Neural cell (in vitro differentiated cells): ENCODE data around the gene DOCK9. TPM values are rescaled to one million over a fixed set of nuclear protein-coding genes. Genes with fewer than 3 reads are reported as not detected.

ENCODE experiments used
- H2AFZ ChIP-seq: fragments of 200-600, 300-800 bp; sonication (generic), shearing (Covaris generic); 2 replicates; pipeline ENCODE4 v1.6.0; 2014; ENCODE audit warnings: low read depth, mild to moderate bottlenecking, antibody characterized with exemption, low read length, moderate library complexity
- H3F3A ChIP-seq: fragments of 200-600 bp; shearing (Covaris generic); 2 replicates; pipeline ENCODE4 v1.6.1; 2016; ENCODE audit warnings: mild to moderate bottlenecking, moderate library complexity, mixed read lengths, antibody characterized with exemption, low read length; ENCODE audit not compliant: insufficient read depth, poor library complexity, severe bottlenecking
- H3K27ac ChIP-seq: fragments of 200-600, 300-800 bp; sonication (generic), shearing (Covaris generic); 2 replicates; pipeline ENCODE4 v1.5.1; 2014; ENCODE audit warnings: mild to moderate bottlenecking, low read length, moderate library complexity
- H3K27me3 ChIP-seq: fragments of 300-800, 200-600 bp; sonication (generic), shearing (Covaris generic); 2 replicates; pipeline ENCODE4 v1.6.0; 2014; ENCODE audit warnings: mild to moderate bottlenecking, low read depth, low read length, moderate library complexity; ENCODE audit not compliant: insufficient read depth
- H3K36me3 ChIP-seq: fragments of 300-800, 200-600 bp; sonication (generic), shearing (Covaris generic); 2 replicates; pipeline ENCODE4 v1.5.1; 2014; ENCODE audit warnings: mild to moderate bottlenecking, antibody characterized with exemption, low read length, moderate library complexity; ENCODE audit not compliant: insufficient read depth
- H3K4me2 ChIP-seq: fragments of 300-800, 200-600 bp; sonication (generic), shearing (Covaris generic); 2 replicates; pipeline ENCODE4 v1.6.0; 2014; ENCODE audit warnings: mild to moderate bottlenecking, low read length
- H3K4me3 ChIP-seq: fragments of 300-800, 200-600 bp; sonication (generic), shearing (Covaris generic); 2 replicates; pipeline ENCODE4 v1.5.1; 2014; ENCODE audit warnings: mild to moderate bottlenecking, low read length, moderate library complexity
- H3K79me2 ChIP-seq: fragments of 200-600 bp; shearing (Covaris generic); replicated peaks from 2 replicates; pipeline ENCODE4 v1.6.0; 2014; ENCODE audit warnings: mild to moderate bottlenecking, low read length, moderate library complexity; ENCODE audit not compliant: insufficient read depth
- H3K9ac ChIP-seq: fragments of 300-800, 200-600 bp; sonication (generic), shearing (Covaris generic); 2 replicates; pipeline ENCODE4 v1.6.1; 2016; ENCODE audit warnings: mild to moderate bottlenecking, low read length, mixed read lengths
- H3K9me2 ChIP-seq: fragments of 200-600 bp; shearing (Covaris generic); 2 replicates; pipeline ENCODE4 v1.6.1; 2016; ENCODE audit warnings: mild to moderate bottlenecking, low read length, mixed read lengths; ENCODE audit not compliant: insufficient read depth
- H3K9me3 ChIP-seq: fragments of 200-600, 300-800 bp; sonication (generic), shearing (Covaris generic); 2 replicates; pipeline ENCODE4 v1.6.1; 2016; ENCODE audit warnings: mild to moderate bottlenecking, mixed run types, low read length, moderate library complexity, mixed read lengths
- H4K20me1 ChIP-seq: fragments of 200-600 bp; shearing (Covaris generic); 2 replicates; pipeline ENCODE4 v1.6.1; 2016; ENCODE audit warnings: mild to moderate bottlenecking, mixed run types; ENCODE audit not compliant: insufficient read depth
- EP300 ChIP-seq: fragments of 450-650 bp; conservative IDR thresholded peaks from 2 replicates; pipeline ENCODE4 v1.6.1; 2014; ENCODE audit warnings: antibody characterized with exemption, mild to moderate bottlenecking, moderate library complexity; ENCODE audit not compliant: poor library complexity, severe bottlenecking
- EZH2 ChIP-seq: fragments of 200-600, 300-800 bp; shearing (Covaris generic), sonication (generic); IDR thresholded peaks from 2 replicates; pipeline ENCODE4 v1.6.1; 2014; ENCODE audit warnings: antibody characterized with exemption, low read length, borderline replicate concordance, mild to moderate bottlenecking; ENCODE audit not compliant: insufficient read depth, poor library complexity, severe bottlenecking
- MXI1 ChIP-seq: fragments of 450-650 bp; conservative IDR thresholded peaks from 2 replicates; pipeline ENCODE4 v1.6.1; 2014; ENCODE audit warnings: antibody characterized with exemption, mild to moderate bottlenecking; ENCODE audit not compliant: poor library complexity, severe bottlenecking
- POLR2AphosphoS5 ChIP-seq: IDR thresholded peaks from 2 replicates; pipeline ENCODE4 v1.6.1; 2012
- RAD21 ChIP-seq: fragments of 450-650 bp; conservative IDR thresholded peaks from 2 replicates; pipeline ENCODE4 v1.6.1; 2014; ENCODE audit warnings: antibody characterized with exemption, mild to moderate bottlenecking, moderate library complexity
- SMC3 ChIP-seq: fragments of 450-650 bp; conservative IDR thresholded peaks from 2 replicates; pipeline ENCODE4 v1.6.1; 2014; ENCODE audit warnings: antibody characterized with exemption, mild to moderate bottlenecking, moderate library complexity; ENCODE audit not compliant: poor library complexity
- TAF1 ChIP-seq: IDR thresholded peaks from 2 replicates; pipeline ENCODE4 v1.6.1; 2012; ENCODE audit warnings: low read depth
- polyA plus RNA-seq: library from polyadenylated mRNA; depleted of rRNA; stranded (reverse); fragments of >200 nt; gene quantifications from 2 replicates; pipeline ENCODE4 v1.2.3, GENCODE V29; 2014
- TF ChIP-seq, protein P1 (sequence below): fragments of 450-650 bp; IDR thresholded peaks from 2 replicates; pipeline ENCODE4 v1.5.1; 2014; ENCODE audit warnings: antibody characterized with exemption, mild to moderate bottlenecking, moderate library complexity; ENCODE audit not compliant: poor library complexity, severe bottlenecking
- TF ChIP-seq, protein P2 (sequence below): IDR thresholded peaks from 2 replicates; pipeline ENCODE4 v1.6.1; 2012; ENCODE audit warnings: borderline replicate concordance

DOCK9 gene
- polyA plus RNA-seq, 1 donor from 2014 or later = 11.4 TPM

DNA sequence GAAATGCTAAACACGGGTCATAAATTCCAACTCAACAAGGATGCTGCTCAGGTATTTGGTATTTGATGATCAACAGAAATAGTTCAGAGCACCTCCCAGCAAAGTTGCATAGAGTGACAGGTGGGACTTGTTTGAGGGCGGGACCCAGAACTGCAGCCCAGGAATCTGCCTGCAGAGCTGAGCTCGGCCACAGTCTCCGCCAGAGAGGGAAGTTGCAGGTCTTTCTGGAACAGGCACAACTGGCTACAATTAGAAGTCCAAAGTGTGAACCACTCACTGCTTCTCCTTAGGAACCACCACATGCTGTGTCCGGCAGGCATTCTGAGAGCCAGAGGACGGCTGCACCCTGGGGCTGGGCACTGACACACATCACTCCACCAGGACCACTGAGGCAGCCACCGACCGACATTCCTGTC lies 226.5 kb downstream of the DOCK9 start:
- no peaks in the 10 kb centered on the region for H3K36me3 ChIP-seq
- no peak overlapping the region for H3K4me2 ChIP-seq
- H3K4me3 ChIP-seq = no peak overlapping the region
- TF ChIP-seq EZH2 = no peak
- TF ChIP-seq, protein P1, sequence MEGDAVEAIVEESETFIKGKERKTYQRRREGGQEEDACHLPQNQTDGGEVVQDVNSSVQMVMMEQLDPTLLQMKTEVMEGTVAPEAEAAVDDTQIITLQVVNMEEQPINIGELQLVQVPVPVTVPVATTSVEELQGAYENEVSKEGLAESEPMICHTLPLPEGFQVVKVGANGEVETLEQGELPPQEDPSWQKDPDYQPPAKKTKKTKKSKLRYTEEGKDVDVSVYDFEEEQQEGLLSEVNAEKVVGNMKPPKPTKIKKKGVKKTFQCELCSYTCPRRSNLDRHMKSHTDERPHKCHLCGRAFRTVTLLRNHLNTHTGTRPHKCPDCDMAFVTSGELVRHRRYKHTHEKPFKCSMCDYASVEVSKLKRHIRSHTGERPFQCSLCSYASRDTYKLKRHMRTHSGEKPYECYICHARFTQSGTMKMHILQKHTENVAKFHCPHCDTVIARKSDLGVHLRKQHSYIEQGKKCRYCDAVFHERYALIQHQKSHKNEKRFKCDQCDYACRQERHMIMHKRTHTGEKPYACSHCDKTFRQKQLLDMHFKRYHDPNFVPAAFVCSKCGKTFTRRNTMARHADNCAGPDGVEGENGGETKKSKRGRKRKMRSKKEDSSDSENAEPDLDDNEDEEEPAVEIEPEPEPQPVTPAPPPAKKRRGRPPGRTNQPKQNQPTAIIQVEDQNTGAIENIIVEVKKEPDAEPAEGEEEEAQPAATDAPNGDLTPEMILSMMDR = no peak
- TF ChIP-seq SMC3 = no peak
- TF ChIP-seq EP300 = no peak
- TF ChIP-seq TAF1 = no peak
- TF ChIP-seq POLR2AphosphoS5 = no peak
- no peak for TF ChIP-seq MXI1
- TF ChIP-seq RAD21 = no peak
- TF ChIP-seq, protein P2, sequence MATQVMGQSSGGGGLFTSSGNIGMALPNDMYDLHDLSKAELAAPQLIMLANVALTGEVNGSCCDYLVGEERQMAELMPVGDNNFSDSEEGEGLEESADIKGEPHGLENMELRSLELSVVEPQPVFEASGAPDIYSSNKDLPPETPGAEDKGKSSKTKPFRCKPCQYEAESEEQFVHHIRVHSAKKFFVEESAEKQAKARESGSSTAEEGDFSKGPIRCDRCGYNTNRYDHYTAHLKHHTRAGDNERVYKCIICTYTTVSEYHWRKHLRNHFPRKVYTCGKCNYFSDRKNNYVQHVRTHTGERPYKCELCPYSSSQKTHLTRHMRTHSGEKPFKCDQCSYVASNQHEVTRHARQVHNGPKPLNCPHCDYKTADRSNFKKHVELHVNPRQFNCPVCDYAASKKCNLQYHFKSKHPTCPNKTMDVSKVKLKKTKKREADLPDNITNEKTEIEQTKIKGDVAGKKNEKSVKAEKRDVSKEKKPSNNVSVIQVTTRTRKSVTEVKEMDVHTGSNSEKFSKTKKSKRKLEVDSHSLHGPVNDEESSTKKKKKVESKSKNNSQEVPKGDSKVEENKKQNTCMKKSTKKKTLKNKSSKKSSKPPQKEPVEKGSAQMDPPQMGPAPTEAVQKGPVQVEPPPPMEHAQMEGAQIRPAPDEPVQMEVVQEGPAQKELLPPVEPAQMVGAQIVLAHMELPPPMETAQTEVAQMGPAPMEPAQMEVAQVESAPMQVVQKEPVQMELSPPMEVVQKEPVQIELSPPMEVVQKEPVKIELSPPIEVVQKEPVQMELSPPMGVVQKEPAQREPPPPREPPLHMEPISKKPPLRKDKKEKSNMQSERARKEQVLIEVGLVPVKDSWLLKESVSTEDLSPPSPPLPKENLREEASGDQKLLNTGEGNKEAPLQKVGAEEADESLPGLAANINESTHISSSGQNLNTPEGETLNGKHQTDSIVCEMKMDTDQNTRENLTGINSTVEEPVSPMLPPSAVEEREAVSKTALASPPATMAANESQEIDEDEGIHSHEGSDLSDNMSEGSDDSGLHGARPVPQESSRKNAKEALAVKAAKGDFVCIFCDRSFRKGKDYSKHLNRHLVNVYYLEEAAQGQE = no peak
- no peaks in the 10 kb centered on the region for H3K9me2 ChIP-seq
- H3K27me3 ChIP-seq = peaks cover 24% of the 10 kb centered on the region
- H3K9me3 ChIP-seq = peaks cover 5% of the 10 kb centered on the region
- no peaks in the 10 kb centered on the region for H4K20me1 ChIP-seq
- H3K9ac ChIP-seq = no peak overlapping the region
- no peak overlapping the region for H2AFZ ChIP-seq
- H3F3A ChIP-seq = no peaks in the 10 kb centered on the region
- no peak overlapping the region for H3K27ac ChIP-seq
- no peaks in the 10 kb centered on the region for H3K79me2 ChIP-seq

GRCh38 chr13:98749501-98749900 lies 228.4 kb downstream of the DOCK9 start:
- no peaks in the 10 kb centered on the region for H3K79me2 ChIP-seq
- TF ChIP-seq TAF1 = no peak

DNA sequence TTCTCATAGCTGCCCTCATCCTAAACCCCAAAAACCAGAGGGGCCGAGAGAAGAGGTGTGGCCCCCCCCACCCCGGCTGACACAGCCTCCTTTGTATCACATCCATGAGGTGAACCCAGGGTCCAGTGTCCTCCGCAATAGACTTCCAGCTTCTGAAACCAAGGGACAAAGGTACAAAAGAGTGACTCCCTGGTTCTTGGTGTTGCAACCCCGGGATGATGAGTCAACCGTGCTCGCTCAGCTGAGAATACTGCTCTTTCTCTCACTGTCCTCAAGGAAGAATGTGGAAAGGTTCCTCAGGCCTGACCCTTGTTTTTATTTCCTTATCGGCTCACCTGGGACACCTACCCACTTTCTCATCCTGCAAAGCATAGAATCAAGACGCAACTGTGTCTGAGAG lies 230.9 kb downstream of the DOCK9 start:
- Histone ChIP-seq H3K36me3 (no peaks in the 10 kb centered on the region), H3K9me2 (no peaks in the 10 kb centered on the region), H3K79me2 (no peaks in the 10 kb centered on the region), H4K20me1 (no peaks in the 10 kb centered on the region), H3K9me3 (no peaks in the 10 kb centered on the region), H3K4me3 (no peak overlapping the region), H3K9ac (no peak overlapping the region), H3K27ac (no peak overlapping the region), H2AFZ (no peak overlapping the region), H3K27me3 (peaks cover 12% of the 10 kb centered on the region), H3F3A (no peaks in the 10 kb centered on the region), H3K4me2 (no peak overlapping the region)
- TF ChIP-seq EP300 (no peak), TAF1 (no peak), SMC3 (no peak)
- TF ChIP-seq, protein P1 = no peak

More at GRCh38 chr13:98749501-98749900, 228.4 kb downstream of the DOCK9 start:
- H4K20me1 ChIP-seq = no peaks in the 10 kb centered on the region
- no peak overlapping the region for H3K27ac ChIP-seq
- no peaks in the 10 kb centered on the region for H3K9me2 ChIP-seq
- no peak overlapping the region for H2AFZ ChIP-seq
- H3K9me3 ChIP-seq = peaks cover 5% of the 10 kb centered on the region
- H3K36me3 ChIP-seq = no peaks in the 10 kb centered on the region
- no peak overlapping the region for H3K4me3 ChIP-seq
- peaks cover 24% of the 10 kb centered on the region for H3K27me3 ChIP-seq
- H3F3A ChIP-seq = no peaks in the 10 kb centered on the region
- no peak overlapping the region for H3K4me2 ChIP-seq
- H3K9ac ChIP-seq = no peak overlapping the region
